Choroid plexus epithelial cell (primary cell): ENCODE measurements around the gene CRAT.
A peak's percentile ranks its signal among the peaks of the same experiment; 100 is the strongest.

Experiments
- DNase-seq: peaks from one replicate; pipeline ENCODE4 v3.0.0-alpha.2; 2010; ENCODE audit warnings: low read depth
- H3K4me3 ChIP-seq: 2 replicates; pipeline ENCODE4 v1.5.1; 2011; ENCODE audit warnings: low read depth, mild to moderate bottlenecking, control low read depth, low read length, moderate library complexity
- CTCF ChIP-seq: conservative IDR thresholded peaks from 2 replicates; pipeline ENCODE4 v1.5.1; 2011; ENCODE audit warnings: low read depth, mild to moderate bottlenecking, control low read depth, inconsistent platforms, low read length, moderate library complexity

The CRAT gene

GRCh38 chr9:129108083-129108804 is 2.3 kb downstream of the CRAT start:
- TF ChIP-seq CTCF, result no peak
- H3K4me3 ChIP-seq, result no peak overlapping the region
- no peak for DNase-seq

DNA sequence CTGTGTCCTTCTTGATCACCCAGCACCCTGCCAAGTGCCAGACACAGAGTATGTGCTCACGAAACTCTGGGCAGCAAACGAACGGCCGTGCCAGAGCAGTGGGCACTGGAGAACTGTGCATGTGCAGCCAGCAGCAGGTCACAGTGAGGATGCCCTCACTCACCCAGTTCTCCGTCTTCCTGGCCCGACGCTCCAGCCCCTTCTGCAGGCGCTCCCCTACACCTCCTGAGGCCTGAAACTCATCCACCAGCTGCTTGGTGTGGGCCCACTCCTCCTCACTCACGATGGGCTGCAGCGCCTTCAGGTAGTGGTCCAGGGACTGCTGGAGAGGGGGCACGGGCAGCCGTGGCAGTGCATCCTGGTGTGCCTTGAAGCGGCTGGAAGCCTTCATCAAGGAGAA is 2.9 kb downstream of the CRAT start:
- DNase-seq, result no peak
- H3K4me3 ChIP-seq, result no peak overlapping the region
- TF ChIP-seq CTCF, result no peak

GRCh38 chr9:129105857-129106694 is 4.5 kb downstream of the CRAT start:
- no peak for DNase-seq
- no peak overlapping the region for H3K4me3 ChIP-seq

DNA sequence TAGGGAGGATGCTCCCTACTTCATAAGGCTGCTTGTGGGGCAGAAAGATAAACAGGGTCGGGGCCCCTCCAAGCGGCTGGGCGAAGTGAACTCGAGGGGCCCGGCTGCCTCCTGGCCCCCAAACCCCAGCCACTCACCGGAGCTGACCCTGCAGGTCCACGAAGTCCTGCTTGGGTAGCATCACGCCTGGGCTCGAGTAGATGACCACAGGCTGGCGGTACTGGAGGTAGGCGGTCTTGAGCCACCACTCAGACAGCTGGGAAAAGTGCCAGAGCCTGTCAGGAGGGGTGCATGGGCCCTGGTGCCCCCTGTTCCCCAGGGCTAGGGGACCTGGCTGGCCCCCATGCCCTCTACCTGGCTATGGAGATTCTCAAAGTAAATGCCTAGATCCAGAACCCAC is 6.5 kb downstream of the CRAT start:
- no peak overlapping the region for H3K4me3 ChIP-seq
- DNase-seq, result no peak
- no peak for TF ChIP-seq CTCF

More at GRCh38 chr9:129105857-129106694, 4.5 kb downstream of the CRAT start:
- TF ChIP-seq CTCF, result no peak

DNA sequence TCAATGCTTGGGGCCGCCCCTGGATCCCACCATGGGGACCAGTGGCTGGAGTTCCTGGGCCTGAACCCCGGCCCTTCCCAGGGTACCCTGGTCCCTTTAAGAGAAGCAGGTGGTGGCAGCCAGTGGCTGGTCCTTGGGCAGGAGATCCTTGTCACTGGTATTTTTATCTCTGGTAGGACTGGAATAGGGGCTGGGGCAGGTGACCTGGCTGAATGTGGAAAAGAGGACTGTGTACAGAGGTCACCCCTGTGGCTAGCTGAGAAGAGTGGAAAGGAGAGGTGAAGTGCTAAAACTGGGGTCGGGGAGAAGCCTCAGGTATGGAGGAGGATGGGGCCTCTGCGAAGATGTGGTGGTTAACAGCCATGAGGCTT is 7.0 kb downstream of the CRAT start:
- DNase-seq, result no peak
- H3K4me3 ChIP-seq, result no peak overlapping the region
- TF ChIP-seq CTCF, result no peak

- H3K4me3 ChIP-seq, result no peak overlapping the region
- TF ChIP-seq CTCF, result peak; percentile 73
- DNase-seq, result peak; percentile 67
Measured at GRCh38 chr9:129102791-129103594, 7.6 kb downstream of the CRAT start.
